K562 (cell line): ENCODE measurements around the gene ACAT2. TPM values are rescaled to one million over a fixed set of nuclear protein-coding genes. Genes with fewer than 3 reads are reported as not detected.

ENCODE experiments used
- ATAC-seq: fragments of 200-7000 bp; cut with Tn5 transposase; 3 replicates; pipeline ENCODE4 v1.9.1; 2020; ENCODE audit warnings: moderate library complexity
- BruUV-seq: library from RNA; stranded (reverse); fragments of 400-500 nt; replicated peaks from 2 replicates; lab custom pipeline; 2021; lab: Mats Ljungman, UMichigan
- CTCF ChIA-PET: fragments of 300-600 bp; formaldehyde crosslinking; extraction: SDS; loops from one replicate; lab custom pipeline; 2021; ENCODE audit warnings: low intra/inter-chr PET ratio; lab: Yijun Ruan, JAX
- POLR2A ChIA-PET: fragments of 300-600, 350-650 bp; sonication (Branson Sonifier 250); formaldehyde crosslinking; extraction: SDS; loops from one replicate; lab custom pipeline; 2021; ENCODE audit warnings: antibody characterized with exemption, inconsistent platforms; lab: Yijun Ruan, JAX
- DNase-seq, 4 experiments: peaks; one replicate each; pipeline versions ENCODE4 v3.0.0 to v3.0.0-alpha.2; 2011 to 2018; ENCODE audit warnings: low spot score in 3 of 4, mixed read lengths in 3 of 4; ENCODE audit errors: extremely low read depth in 1 of 4
- FAIRE-seq: peaks from 2 replicates; lab custom pipeline; 2011; peaks lifted over from hg19 to GRCh38; lab: Jason Lieb, UNC
- H2AFZ ChIP-seq: 2 replicates; pipeline ENCODE4 v1.6.0; 2011; ENCODE audit warnings: low read depth, low read length, control low read depth, inconsistent platforms
- H3K27ac ChIP-seq: fragments of 200-600 bp; 3 replicates; pipeline ENCODE4 v1.8.0; 2011; ENCODE audit warnings: low read depth, mild to moderate bottlenecking, control low read depth, inconsistent platforms, low read length, moderate library complexity, mixed read lengths; ENCODE audit errors: extremely low read depth
- H3K27me3 ChIP-seq, 2 experiments: fragments of 300-600 bp in 1 of 2; 2 replicates in 1 of 2; 3 replicates in 1 of 2; pipeline versions ENCODE4 v1.6.0 to v1.8.0; 2011; ENCODE audit warnings: inconsistent platforms in 2 of 2, low read length in 2 of 2, mild to moderate bottlenecking in 1 of 2, mixed read lengths in 1 of 2, moderate library complexity in 1 of 2; ENCODE audit not compliant: control insufficient read depth in 2 of 2, insufficient read depth in 2 of 2
- H3K36me3 ChIP-seq: fragments of 300-600 bp; 3 replicates; pipeline ENCODE4 v1.8.0; 2011; ENCODE audit warnings: mild to moderate bottlenecking, low read length, inconsistent platforms; ENCODE audit not compliant: control insufficient read depth, insufficient read depth
- H3K4me1 ChIP-seq, 2 experiments: fragments of 200-600 bp in 1 of 2; replicated peaks in 1 of 2; 2 replicates in 1 of 2; 3 replicates in 1 of 2; pipeline versions ENCODE4 v1.5.1 to v1.8.0; 2011; ENCODE audit warnings: inconsistent platforms in 2 of 2, low read length in 2 of 2, mild to moderate bottlenecking in 1 of 2, mixed read lengths in 1 of 2, moderate library complexity in 1 of 2; ENCODE audit not compliant: control insufficient read depth in 2 of 2, insufficient read depth in 2 of 2
- H3K4me2 ChIP-seq: 2 replicates; pipeline ENCODE4 v1.6.1; 2011; ENCODE audit warnings: low read length, control low read depth, inconsistent platforms, mixed read lengths; ENCODE audit not compliant: insufficient read depth
- H3K4me3 ChIP-seq: fragments of 200-600 bp; sonication (generic), shearing (Covaris generic); 2 replicates; pipeline ENCODE4 v1.5.1; 2016; ENCODE audit warnings: control low read depth, inconsistent platforms
- H3K79me2 ChIP-seq: fragments of 200-600 bp; 3 replicates; pipeline ENCODE4 v1.8.0; 2011; ENCODE audit warnings: low read length, inconsistent platforms; ENCODE audit not compliant: control insufficient read depth, insufficient read depth
- H3K9ac ChIP-seq, 2 experiments: 2 replicates each; pipeline versions ENCODE4 v1.6.0 to v1.6.1; 2011; ENCODE audit warnings: low read depth in 2 of 2, low read length in 2 of 2, control low read depth in 1 of 2, inconsistent platforms in 1 of 2, mild to moderate bottlenecking in 1 of 2, mixed read lengths in 1 of 2; ENCODE audit not compliant: insufficient read depth in 1 of 2
- H3K9me1 ChIP-seq: one replicate; pipeline ENCODE4 v1.6.0; 2011; ENCODE audit warnings: inconsistent platforms, mild to moderate bottlenecking, low read length, moderate library complexity; ENCODE audit not compliant: control insufficient read depth, insufficient read depth
- H3K9me3 ChIP-seq: replicated peaks from 2 replicates; pipeline ENCODE4 v1.5.1; 2011; ENCODE audit warnings: low read depth, low read length, inconsistent platforms; ENCODE audit not compliant: control insufficient read depth, insufficient read depth
- H4K20me1 ChIP-seq: replicated peaks from 2 replicates; pipeline ENCODE4 v1.6.1; 2011; ENCODE audit warnings: low read length, inconsistent platforms, mixed read lengths; ENCODE audit not compliant: control insufficient read depth, insufficient read depth
- ELF1 ChIP-seq: fragments of 200-800 bp; sonication (Bioruptor generic); IDR thresholded peaks from 2 replicates; pipeline ENCODE4 v1.6.1; 2016; ENCODE audit warnings: missing genetic modification characterization, missing compliant biosample characterization
- MEIS2 ChIP-seq: fragments of 450-650 bp; IDR thresholded peaks from 2 replicates; pipeline ENCODE4 v1.6.1; 2014; ENCODE audit warnings: mild to moderate bottlenecking; ENCODE audit not compliant: partially characterized antibody
- NBN ChIP-seq: fragments of 450-650 bp; IDR thresholded peaks from 2 replicates; pipeline ENCODE4 v1.6.1; 2016; ENCODE audit warnings: low read depth, mild to moderate bottlenecking
- PBX2 ChIP-seq, 2 experiments: IDR thresholded peaks in 1 of 2; conservative IDR thresholded peaks in 1 of 2; 2 replicates each; pipeline ENCODE4 v1.6.1; 2016; ENCODE audit warnings: low read depth in 2 of 2, mild to moderate bottlenecking in 1 of 2, missing compliant biosample characterization in 1 of 2, missing genetic modification characterization in 1 of 2, moderate library complexity in 1 of 2
- PRDM10 ChIP-seq: fragments of 450-650 bp; IDR thresholded peaks from 2 replicates; pipeline ENCODE4 v1.6.1; 2018; ENCODE audit not compliant: partially characterized antibody
- RAD51 ChIP-seq: fragments of 450-650 bp; IDR thresholded peaks from 2 replicates; pipeline ENCODE4 v1.7.1; 2016; ENCODE audit warnings: low read depth, mild to moderate bottlenecking, borderline replicate concordance
- ZBTB8A ChIP-seq: fragments of 450-650 bp; IDR thresholded peaks from 2 replicates; pipeline ENCODE4 v1.6.1; 2018; ENCODE audit warnings: mild to moderate bottlenecking, moderate library complexity; ENCODE audit not compliant: partially characterized antibody
- ZNF217 ChIP-seq: sonication (generic); formaldehyde crosslinking; IDR thresholded peaks from 2 replicates; pipeline ENCODE4 v1.8.0; 2022; ENCODE audit warnings: mild to moderate bottlenecking, missing genetic modification reagents
- WGBS: fragments of 100-300 bp; shearing (Covaris generic); methylation state at CpG from one replicate; pipeline ENCODE4 v1.1.6; 2016; ENCODE audit warnings: low coverage, mixed read lengths; ENCODE audit not compliant: insufficient coverage; ENCODE audit errors: missing lambda C conversion rate; 5-methylcytosine and 5-hydroxymethylcytosine counted together
- in situ Hi-C: fragments of 300-500 bp; cut with MboI; formaldehyde crosslinking; loops from 4 replicates; pipeline ENCODE4 v1.15.0; 2018; ENCODE audit warnings: inconsistent platforms, mixed read lengths
- intact Hi-C: fragments of 100-400 bp; cut with micrococcal nuclease; formaldehyde crosslinking; loops from 2 replicates; pipeline ENCODE4 v1.14.2; 2022
- polyA plus RNA-seq, 8 experiments: library from polyadenylated mRNA; depleted of rRNA in 4 of 8; stranded (reverse) in 5 of 8; unstranded in 3 of 8; fragments of >200 nt; fragmentation: Nextera tagmentation in 2 of 8; fragmentation: Illumina TruSeq in 1 of 8; extraction: Ambion mirVana in 2 of 8; extraction: Trizol in 1 of 8; gene quantifications; 2 replicates each; pipeline versions ENCODE4 v1.2.1 to v1.2.3, GENCODE V29; 2011 to 2014; ENCODE audit warnings: inconsistent platforms in 1 of 8, missing spikeins in 1 of 8
- total RNA-seq, 7 experiments: library from RNA; depleted of rRNA in 6 of 7; stranded (reverse); fragments of >200 nt in 6 of 7; fragmentation: Illumina TruSeq in 2 of 7; extraction: Trizol in 2 of 7; gene quantifications; 2 replicates each; pipeline versions ENCODE4 v1.2.1 to v1.2.3, GENCODE V29; 2011 to 2021; ENCODE audit warnings: low replicate concordance in 1 of 7
- TF ChIP-seq, protein P1 (sequence below): conservative IDR thresholded peaks from 2 replicates; pipeline ENCODE4 v1.6.1; 2011; ENCODE audit warnings: low read depth, mild to moderate bottlenecking, low read length; ENCODE audit not compliant: control insufficient read depth

The ACAT2 gene
- total and polyA plus RNA-seq, 9 of the 15 experiments (the other 6 are each of a cell fraction or from before 2014, with no cell fraction given) = 63.0 to 309 (median 144) TPM

GRCh38 chr6:159759645-159760044, 2.2 kb upstream of the ACAT2 start (continued):
- no peak for TF ChIP-seq ZBTB8A
- TF ChIP-seq, protein P1, sequence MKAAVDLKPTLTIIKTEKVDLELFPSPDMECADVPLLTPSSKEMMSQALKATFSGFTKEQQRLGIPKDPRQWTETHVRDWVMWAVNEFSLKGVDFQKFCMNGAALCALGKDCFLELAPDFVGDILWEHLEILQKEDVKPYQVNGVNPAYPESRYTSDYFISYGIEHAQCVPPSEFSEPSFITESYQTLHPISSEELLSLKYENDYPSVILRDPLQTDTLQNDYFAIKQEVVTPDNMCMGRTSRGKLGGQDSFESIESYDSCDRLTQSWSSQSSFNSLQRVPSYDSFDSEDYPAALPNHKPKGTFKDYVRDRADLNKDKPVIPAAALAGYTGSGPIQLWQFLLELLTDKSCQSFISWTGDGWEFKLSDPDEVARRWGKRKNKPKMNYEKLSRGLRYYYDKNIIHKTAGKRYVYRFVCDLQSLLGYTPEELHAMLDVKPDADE = no peak
- no peak for TF ChIP-seq NBN
- TF ChIP-seq ELF1 (tag) = no peak

GRCh38 chr6:159760602-159761057, 1.2 kb upstream of the ACAT2 start:
- Histone ChIP-seq H3K9ac (peak overlapping the region in 1 of 2 experiments; percentile 87; a peak in 2 of 4 replicates), H3K9me1 (no peaks in the 10 kb centered on the region), H3K4me3 (peak overlapping the region; percentile 66), H3K27ac (peak overlapping the region; percentile 87; the same call in 2 of the 3 replicates), H3K79me2 (peaks cover 30% of the 10 kb centered on the region), H3K4me2 (peak overlapping the region; percentile 98), H3K36me3 (peaks cover 65% of the 10 kb centered on the region), H2AFZ (no peak overlapping the region), H3K27me3 (no peaks in the 10 kb centered on the region), H3K4me1 (peaks cover 16 to 26% of the 10 kb centered on the region in 2 experiments; a peak in 4 of 5 replicates), H3K9me3 (no peaks in the 10 kb centered on the region), H4K20me1 (no peaks in the 10 kb centered on the region)
- ChIA-PET CTCF (no interaction called here), POLR2A (interaction anchor here (1.0 to 2.3 kb wide), 11 partner anchors 9 to 34 kb away, joined by 3 to 14 read pairs (median 6); partner anchors contain the start of genes MRPL18, TCP1 and WTAP)
- ATAC-seq (no peak), FAIRE-seq (no peak), DNase-seq (peak in 1 of 4 experiments; percentile 9)
- intact Hi-C loops (loop anchor here (2.0 kb wide), 2 partner anchors 28 to 68 kb away; partner anchors contain the start of genes SOD2 and TCP1), in situ Hi-C loops (no loop called here)
- whole genome bisulfite sequencing = 52% methylated on average over 3 of the region's 3 CpGs
- no TSS peak for BruUV-seq
- TF ChIP-seq PBX2 (CRISPR knock-in tag; IDR thresholded peaks at IDR 0.05; ENCODE audit: low read depth) (no peak), PBX2 (tag; conservative IDR thresholded peaks at IDR 0.05; ENCODE audit: low read depth) (0 out of 2 replicates have a peak, but pooled peaks have one; percentile 8), MEIS2 (peak; percentile 56), RAD51 (no peak), PRDM10 (no peak), ZNF217 (CRISPR knock-in tag) (no peak)
